Thyroid gland (tissue), 4 donors: ENCODE measurements around the gene PTPN22. TPM values are rescaled to one million over a fixed set of nuclear protein-coding genes. Genes with fewer than 3 reads are reported as not detected.

ENCODE experiments used
- DNase-seq, 2 donors: peaks; one replicate each; pipeline ENCODE4 v3.0.0-alpha.2; 2019
- H3K27ac ChIP-seq, 3 donors: fragments of 200-600 bp; sonication (generic); 1 replicate in 2 of 3; 2 replicates in 1 of 3; pipeline ENCODE4 v1.5.1; 2016 to 2019; ENCODE audit warnings: mild to moderate bottlenecking in 1 of 3, moderate library complexity in 1 of 3
- H3K27me3 ChIP-seq: fragments of 200-600 bp; sonication (generic); one replicate; pipeline ENCODE4 v1.5.1; 2019
- H3K36me3 ChIP-seq, 2 donors: fragments of 200-600 bp; sonication (generic); one replicate each; pipeline ENCODE4 v1.5.1; 2016 to 2019
- H3K4me1 ChIP-seq, 2 donors: fragments of 200-600 bp; sonication (generic); one replicate each; pipeline ENCODE4 v1.5.1; 2017 to 2019
- H3K4me3 ChIP-seq, 3 donors: fragments of 200-600 bp; sonication (generic); replicated peaks in 1 of 3; 1 replicate in 2 of 3; 2 replicates in 1 of 3; pipeline ENCODE4 v1.5.1; 2016; ENCODE audit warnings: mild to moderate bottlenecking in 1 of 3
- H3K9me3 ChIP-seq: fragments of 200-600 bp; sonication (generic); one replicate; pipeline ENCODE4 v1.5.1; 2017
- POLR2A ChIP-seq, 2 donors: fragments of 450-650 bp; IDR thresholded peaks; one replicate each; pipeline ENCODE4 v1.6.1; 2017; ENCODE audit warnings: antibody characterized with exemption in 2 of 2, mild to moderate bottlenecking in 2 of 2, moderate library complexity in 1 of 2
- WGBS, 2 donors: methylation state at CpG; one replicate each; pipeline ENCODE4 v1.1.5; 2017; 5-methylcytosine and 5-hydroxymethylcytosine counted together
- intact Hi-C: fragments of 100-400 bp; cut with DNase I; formaldehyde crosslinking; loops from one replicate; pipeline ENCODE4 v1.15.1; 2023
- total RNA-seq, 4 donors: library from RNA; depleted of rRNA; stranded (reverse); fragments of >200 nt; gene quantifications; one replicate each; pipeline ENCODE4 v1.2.3, GENCODE V29; 2016
- TF ChIP-seq, protein P1 (sequence below), 6 experiments: fragments of 200-600 bp in 3 of 6; fragments of 450-650 bp in 3 of 6; sonication (generic) in 3 of 6; IDR thresholded peaks; one replicate each; pipeline ENCODE4 v1.5.1; 2016 to 2019; ENCODE audit warnings: antibody characterized with exemption in 6 of 6, mild to moderate bottlenecking in 2 of 6, inconsistent platforms in 1 of 6, moderate library complexity in 1 of 6

The PTPN22 gene
- total RNA-seq, 4 donors from 2014 or later: 0.89 to 6.2 (median 2.6) TPM; not detected in 1

DNA sequence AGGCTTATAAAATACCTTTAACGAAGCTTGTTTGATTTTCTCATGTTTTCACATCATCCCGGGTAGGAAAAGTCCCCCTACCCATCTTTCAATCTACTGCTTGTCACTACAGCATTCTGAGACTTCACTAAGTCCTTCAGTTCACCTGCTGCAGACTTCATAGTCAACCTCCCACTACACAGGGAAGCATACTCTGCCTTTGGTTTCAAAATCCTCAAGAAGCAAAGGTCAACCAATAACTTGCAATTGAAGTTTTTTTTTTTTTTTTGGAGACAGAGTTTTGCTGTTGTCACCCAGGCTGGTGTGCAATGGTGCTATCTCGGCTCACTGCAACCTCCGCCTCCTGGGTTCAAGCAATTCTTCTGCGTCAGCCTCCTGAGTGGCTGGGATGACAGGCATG is 4.7 kb upstream of the PTPN22 start:
- Histone ChIP-seq H3K9me3 (no peaks in the 10 kb centered on the region), H3K27me3 (no peaks in the 10 kb centered on the region), H3K27ac (no peak overlapping the region), H3K4me1 (peaks cover 5 to 10% of the 10 kb centered on the region in 2 donors), H3K4me3 (no peak overlapping the region), H3K36me3 (no peaks in the 10 kb centered on the region)
- intact Hi-C loops: no loop called here
- no peak for DNase-seq
- 93% methylated on average over 5 of the region's 5 CpGs for WGBS, 2 donors
- TF ChIP-seq, protein P1, sequence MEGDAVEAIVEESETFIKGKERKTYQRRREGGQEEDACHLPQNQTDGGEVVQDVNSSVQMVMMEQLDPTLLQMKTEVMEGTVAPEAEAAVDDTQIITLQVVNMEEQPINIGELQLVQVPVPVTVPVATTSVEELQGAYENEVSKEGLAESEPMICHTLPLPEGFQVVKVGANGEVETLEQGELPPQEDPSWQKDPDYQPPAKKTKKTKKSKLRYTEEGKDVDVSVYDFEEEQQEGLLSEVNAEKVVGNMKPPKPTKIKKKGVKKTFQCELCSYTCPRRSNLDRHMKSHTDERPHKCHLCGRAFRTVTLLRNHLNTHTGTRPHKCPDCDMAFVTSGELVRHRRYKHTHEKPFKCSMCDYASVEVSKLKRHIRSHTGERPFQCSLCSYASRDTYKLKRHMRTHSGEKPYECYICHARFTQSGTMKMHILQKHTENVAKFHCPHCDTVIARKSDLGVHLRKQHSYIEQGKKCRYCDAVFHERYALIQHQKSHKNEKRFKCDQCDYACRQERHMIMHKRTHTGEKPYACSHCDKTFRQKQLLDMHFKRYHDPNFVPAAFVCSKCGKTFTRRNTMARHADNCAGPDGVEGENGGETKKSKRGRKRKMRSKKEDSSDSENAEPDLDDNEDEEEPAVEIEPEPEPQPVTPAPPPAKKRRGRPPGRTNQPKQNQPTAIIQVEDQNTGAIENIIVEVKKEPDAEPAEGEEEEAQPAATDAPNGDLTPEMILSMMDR (IDR thresholded peaks at IDR 0.05): no peak
- no peak for TF ChIP-seq POLR2A (IDR thresholded peaks at IDR 0.05)

DNA sequence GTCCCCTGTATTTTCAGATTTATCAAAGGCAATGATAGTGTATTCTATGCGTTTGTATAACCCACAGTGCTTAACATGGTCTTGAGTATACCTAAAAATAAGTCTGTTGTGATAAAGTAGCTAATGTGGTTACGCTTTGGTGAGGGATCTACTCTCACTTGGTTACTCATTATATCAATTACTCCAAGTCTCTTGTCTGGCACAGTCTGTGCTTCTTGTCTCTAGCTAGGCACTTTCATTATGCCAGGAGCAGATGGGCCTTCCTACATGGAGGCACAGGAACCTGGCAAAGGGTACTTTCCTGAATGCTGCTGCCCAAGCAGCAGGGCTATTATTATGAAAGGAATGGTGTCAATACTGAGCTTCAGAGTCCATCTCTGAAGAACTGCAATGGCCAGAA is 4.2 kb upstream of the PTPN22 start:
- Histone ChIP-seq H3K27ac (no peak overlapping the region), H3K27me3 (no peaks in the 10 kb centered on the region), H3K4me1 (peaks cover under 1 to 5% of the 10 kb centered on the region in 2 donors), H3K36me3 (no peaks in the 10 kb centered on the region), H3K9me3 (no peaks in the 10 kb centered on the region), H3K4me3 (no peak overlapping the region)
- no peak for DNase-seq
- intact Hi-C loops: no loop called here
- WGBS, 2 donors: 78 to 80% methylated on average over 2 of the region's 2 CpGs
- no peak for TF ChIP-seq POLR2A (IDR thresholded peaks at IDR 0.05)
- TF ChIP-seq, protein P1 (IDR thresholded peaks at IDR 0.05): no peak

DNA sequence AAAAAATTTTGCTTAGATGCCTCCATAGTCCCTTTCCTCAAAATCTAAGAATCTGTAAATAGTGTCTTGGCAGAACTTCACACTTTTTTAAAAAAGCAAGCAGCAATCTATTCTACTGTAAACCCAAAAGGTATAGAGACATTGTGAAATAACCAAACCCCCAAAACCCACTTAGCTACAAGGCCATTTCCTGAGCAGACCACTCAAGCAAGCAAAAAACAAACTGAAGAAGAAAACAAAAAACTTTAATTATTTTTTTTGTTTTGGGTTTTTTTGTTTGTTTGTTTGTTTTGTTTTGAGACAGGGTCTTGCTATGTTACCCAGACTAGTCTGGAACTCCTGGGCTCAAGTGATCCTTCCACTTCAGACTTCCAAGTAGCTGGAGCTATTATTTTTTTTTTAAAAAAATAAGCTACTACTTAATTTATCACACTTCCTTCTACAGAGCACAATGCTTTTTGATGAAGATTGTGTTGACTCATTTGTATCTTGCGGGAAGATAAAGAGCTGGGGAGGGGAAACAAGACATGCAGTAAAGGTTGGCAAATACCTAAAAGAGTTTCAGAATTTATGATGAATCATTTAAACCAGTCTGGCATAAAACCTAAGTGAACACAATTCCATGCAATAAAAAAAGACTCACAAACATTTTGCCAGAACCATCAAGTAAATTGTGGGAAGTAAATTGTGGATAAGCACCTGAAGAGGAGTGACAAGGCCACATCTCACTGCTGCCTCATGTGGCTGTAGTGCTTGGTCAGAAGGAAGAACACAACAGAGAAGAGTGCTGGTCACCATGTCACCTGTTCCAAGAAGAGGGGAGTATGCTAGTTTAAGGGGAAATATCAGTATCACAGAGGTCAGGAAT is 2.7 kb upstream of the PTPN22 start:
- no peaks in the 10 kb centered on the region for H3K27me3 ChIP-seq
- no peak for DNase-seq
- H3K4me1 ChIP-seq: no peaks in the 10 kb centered on the region
- H3K27ac ChIP-seq: no peak overlapping the region
- intact Hi-C loops: no loop called here
- TF ChIP-seq POLR2A (IDR thresholded peaks at IDR 0.05): no peak
- TF ChIP-seq, protein P1 (IDR thresholded peaks at IDR 0.05): no peak
- no peak overlapping the region for H3K4me3 ChIP-seq
- no peaks in the 10 kb centered on the region for H3K36me3 ChIP-seq
- WGBS, 2 donors: 81 to 89% methylated on average over 1 of the region's 1 CpG
- H3K9me3 ChIP-seq: no peaks in the 10 kb centered on the region

DNA sequence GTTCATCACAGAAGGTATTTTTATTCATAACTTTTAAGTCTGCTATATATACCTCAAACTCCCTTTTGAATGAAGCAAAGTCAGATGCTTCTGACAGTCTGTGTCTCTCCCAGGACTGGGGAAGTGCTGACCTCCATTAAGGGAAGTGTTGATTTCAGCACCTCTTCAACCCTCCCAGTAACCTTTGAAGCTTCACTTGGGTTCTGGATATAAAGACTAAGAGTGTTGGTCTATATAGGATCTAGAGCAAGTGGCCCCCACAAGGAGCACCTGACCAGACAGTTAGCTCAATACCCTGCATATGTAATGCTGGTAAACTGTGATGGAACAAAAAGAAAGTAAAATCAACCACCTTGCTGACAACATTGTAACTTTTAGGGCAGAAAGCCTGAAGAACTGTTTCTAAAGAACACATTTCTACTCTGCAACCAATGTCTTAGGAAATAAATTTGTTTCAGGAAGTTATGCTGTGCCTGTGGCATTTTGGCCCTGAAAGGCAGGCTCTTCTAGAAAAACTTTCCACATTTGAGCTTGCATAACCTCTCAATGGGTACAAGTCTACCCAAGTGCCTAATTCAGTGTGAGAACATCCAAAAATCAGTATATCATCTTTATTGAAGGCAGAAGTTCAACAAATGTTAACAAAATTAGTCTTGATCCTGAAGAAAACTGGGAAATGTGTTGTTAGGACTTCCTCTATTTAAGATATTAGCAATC is 865 bp upstream of the PTPN22 start:
- Histone ChIP-seq H3K27me3 (no peaks in the 10 kb centered on the region), H3K4me1 (no peaks in the 10 kb centered on the region), H3K36me3 (no peaks in the 10 kb centered on the region), H3K4me3 (no peak overlapping the region), H3K27ac (no peak overlapping the region), H3K9me3 (no peaks in the 10 kb centered on the region)
- TF ChIP-seq, protein P1 (IDR thresholded peaks at IDR 0.05): no peak
- TF ChIP-seq POLR2A (IDR thresholded peaks at IDR 0.05): no peak
- no peak for DNase-seq
- intact Hi-C loops: no loop called here

DNA sequence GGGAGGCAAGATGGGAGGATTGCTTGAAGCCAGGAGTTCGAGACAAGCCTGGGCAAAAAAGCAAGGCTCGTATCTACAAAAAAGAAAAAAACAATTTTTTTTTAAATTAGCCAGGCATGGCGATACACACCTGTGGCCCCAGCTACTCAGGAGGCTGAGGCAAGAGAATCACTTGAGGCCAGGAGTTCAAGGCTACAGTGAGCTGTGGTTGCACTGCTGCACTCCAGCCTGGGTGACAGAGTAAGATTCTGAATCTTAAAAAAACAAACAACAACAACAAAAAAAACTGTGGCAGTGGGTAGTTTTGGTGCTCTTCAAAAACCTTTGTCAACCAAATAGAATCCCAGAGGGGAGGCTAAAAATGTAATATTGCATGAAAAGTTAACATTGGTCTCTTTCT is 734 bp downstream of the PTPN22 start:
- Histone ChIP-seq H3K36me3 (no peaks in the 10 kb centered on the region), H3K4me3 (no peak overlapping the region), H3K27ac (no peak overlapping the region), H3K4me1 (no peaks in the 10 kb centered on the region), H3K9me3 (no peaks in the 10 kb centered on the region), H3K27me3 (no peaks in the 10 kb centered on the region)
- no peak for TF ChIP-seq POLR2A (IDR thresholded peaks at IDR 0.05)
- TF ChIP-seq, protein P1 (IDR thresholded peaks at IDR 0.05): no peak
- DNase-seq: no peak
- intact Hi-C loops: no loop called here
- WGBS, 2 donors: 82 to 95% methylated on average over 3 of the region's 3 CpGs
